HepG2 (cell line): Measurements from ENCODE around the gene WFDC1.

ENCODE experiments used
- BHLHE40 ChIP-seq: IDR thresholded peaks from 2 replicates; pipeline ENCODE4 v1.6.1; 2011; ENCODE audit warnings: low read length, improper control_type of control experiment
- BRCA1 ChIP-seq: sonication (generic); formaldehyde crosslinking; IDR thresholded peaks from 2 replicates; pipeline ENCODE4 v1.4.0; 2020; ENCODE audit warnings: missing genetic modification reagents
- GLI4 ChIP-seq: sonication (generic); formaldehyde crosslinking; IDR thresholded peaks from 2 replicates; pipeline ENCODE4 v1.5.1; 2020; ENCODE audit warnings: missing genetic modification reagents, mild to moderate bottlenecking, moderate library complexity, borderline replicate concordance
- MAZ ChIP-seq, 2 experiments: sonication (generic) in 1 of 2; formaldehyde crosslinking in 1 of 2; IDR thresholded peaks; 2 replicates each; pipeline versions ENCODE4 v1.5.0 to v1.6.1; 2012 to 2020; ENCODE audit warnings: low read depth in 2 of 2, mild to moderate bottlenecking in 2 of 2, borderline replicate concordance in 1 of 2, improper control_type of control experiment in 1 of 2, low read length in 1 of 2, missing genetic modification reagents in 1 of 2, moderate library complexity in 1 of 2
- NFYB ChIP-seq: sonication (generic); formaldehyde crosslinking; IDR thresholded peaks from 2 replicates; pipeline ENCODE4 v1.4.0; 2020; ENCODE audit warnings: missing genetic modification reagents
- PTBP1 ChIP-seq: fragments of 200-400 bp; formaldehyde crosslinking; IDR thresholded peaks from 2 replicates; pipeline ENCODE4 v1.6.1; 2018; ENCODE audit warnings: low read length, low read depth; ENCODE audit not compliant: poor library complexity, severe bottlenecking
- SP2 ChIP-seq: sonication (generic); formaldehyde crosslinking; IDR thresholded peaks from 2 replicates; pipeline ENCODE4 v1.5.1; 2020; ENCODE audit warnings: mild to moderate bottlenecking, missing genetic modification reagents
- TAF1 ChIP-seq: sonication (generic); formaldehyde crosslinking; IDR thresholded peaks from 2 replicates; pipeline ENCODE4 v1.4.0; 2020; ENCODE audit warnings: missing genetic modification reagents
- ZNF333 ChIP-seq: sonication (generic); formaldehyde crosslinking; IDR thresholded peaks from 2 replicates; pipeline ENCODE4 v1.4.0; 2020; ENCODE audit warnings: mild to moderate bottlenecking, missing genetic modification reagents, borderline replicate concordance
- ZNF619 ChIP-seq: sonication (generic); formaldehyde crosslinking; IDR thresholded peaks from 2 replicates; pipeline ENCODE4 v1.4.0; 2020; ENCODE audit warnings: mild to moderate bottlenecking, missing genetic modification reagents
- ZNF740 ChIP-seq: sonication (generic); formaldehyde crosslinking; IDR thresholded peaks from 2 replicates; pipeline ENCODE4 v1.4.0; 2020; ENCODE audit warnings: missing genetic modification reagents
- TF ChIP-seq, protein P1 (sequence below): sonication (generic); formaldehyde crosslinking; IDR thresholded peaks from 2 replicates; pipeline ENCODE4 v1.5.0; 2020; ENCODE audit warnings: mild to moderate bottlenecking, missing genetic modification reagents, moderate library complexity
- TF ChIP-seq, protein P2 (sequence below): sonication (generic); formaldehyde crosslinking; IDR thresholded peaks from 2 replicates; pipeline ENCODE4 v1.4.0; 2020; ENCODE audit warnings: low read depth, missing genetic modification reagents

DNA sequence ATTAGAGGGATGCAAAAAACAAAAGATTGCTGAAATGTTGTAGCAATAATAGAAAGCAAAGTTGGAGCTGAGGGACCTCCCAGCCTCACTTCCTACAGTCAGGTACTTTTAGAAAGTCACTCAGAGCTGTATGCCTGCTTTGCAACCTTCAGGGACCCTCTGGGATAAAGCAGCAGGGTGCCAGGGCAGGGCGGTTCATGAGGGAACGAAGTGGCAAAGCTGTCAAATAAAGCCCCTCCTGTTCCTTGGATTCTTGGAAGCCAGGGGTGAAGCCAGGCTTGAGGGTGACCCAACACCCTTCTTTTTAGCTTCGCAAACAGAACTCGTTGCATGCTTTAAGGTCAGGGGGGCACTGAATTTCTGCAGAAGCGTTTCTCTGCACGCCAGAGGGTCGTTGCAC lies 74.4 kb downstream of the WFDC1 start:
- TF ChIP-seq GLI4 (CRISPR knock-in tag) (no peak), BRCA1 (CRISPR knock-in tag) (no peak), PTBP1 (no peak), ZNF333 (no peak), TAF1 (CRISPR knock-in tag) (no peak), ZNF619 (CRISPR knock-in tag) (no peak), MAZ (IDR thresholded peaks at IDR 0.05; ENCODE audit: borderline replicate concordance, low read depth, low read length) (no peak), MAZ (CRISPR knock-in tag; IDR thresholded peaks at IDR 0.05; ENCODE audit: low read depth) (no peak), BHLHE40 (no peak), ZNF740 (no peak), NFYB (CRISPR knock-in tag) (no peak), SP2 (CRISPR knock-in tag) (no peak)
- TF ChIP-seq, protein P1, sequence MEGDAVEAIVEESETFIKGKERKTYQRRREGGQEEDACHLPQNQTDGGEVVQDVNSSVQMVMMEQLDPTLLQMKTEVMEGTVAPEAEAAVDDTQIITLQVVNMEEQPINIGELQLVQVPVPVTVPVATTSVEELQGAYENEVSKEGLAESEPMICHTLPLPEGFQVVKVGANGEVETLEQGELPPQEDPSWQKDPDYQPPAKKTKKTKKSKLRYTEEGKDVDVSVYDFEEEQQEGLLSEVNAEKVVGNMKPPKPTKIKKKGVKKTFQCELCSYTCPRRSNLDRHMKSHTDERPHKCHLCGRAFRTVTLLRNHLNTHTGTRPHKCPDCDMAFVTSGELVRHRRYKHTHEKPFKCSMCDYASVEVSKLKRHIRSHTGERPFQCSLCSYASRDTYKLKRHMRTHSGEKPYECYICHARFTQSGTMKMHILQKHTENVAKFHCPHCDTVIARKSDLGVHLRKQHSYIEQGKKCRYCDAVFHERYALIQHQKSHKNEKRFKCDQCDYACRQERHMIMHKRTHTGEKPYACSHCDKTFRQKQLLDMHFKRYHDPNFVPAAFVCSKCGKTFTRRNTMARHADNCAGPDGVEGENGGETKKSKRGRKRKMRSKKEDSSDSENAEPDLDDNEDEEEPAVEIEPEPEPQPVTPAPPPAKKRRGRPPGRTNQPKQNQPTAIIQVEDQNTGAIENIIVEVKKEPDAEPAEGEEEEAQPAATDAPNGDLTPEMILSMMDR (CRISPR knock-in tag): no peak
- TF ChIP-seq, protein P2, sequence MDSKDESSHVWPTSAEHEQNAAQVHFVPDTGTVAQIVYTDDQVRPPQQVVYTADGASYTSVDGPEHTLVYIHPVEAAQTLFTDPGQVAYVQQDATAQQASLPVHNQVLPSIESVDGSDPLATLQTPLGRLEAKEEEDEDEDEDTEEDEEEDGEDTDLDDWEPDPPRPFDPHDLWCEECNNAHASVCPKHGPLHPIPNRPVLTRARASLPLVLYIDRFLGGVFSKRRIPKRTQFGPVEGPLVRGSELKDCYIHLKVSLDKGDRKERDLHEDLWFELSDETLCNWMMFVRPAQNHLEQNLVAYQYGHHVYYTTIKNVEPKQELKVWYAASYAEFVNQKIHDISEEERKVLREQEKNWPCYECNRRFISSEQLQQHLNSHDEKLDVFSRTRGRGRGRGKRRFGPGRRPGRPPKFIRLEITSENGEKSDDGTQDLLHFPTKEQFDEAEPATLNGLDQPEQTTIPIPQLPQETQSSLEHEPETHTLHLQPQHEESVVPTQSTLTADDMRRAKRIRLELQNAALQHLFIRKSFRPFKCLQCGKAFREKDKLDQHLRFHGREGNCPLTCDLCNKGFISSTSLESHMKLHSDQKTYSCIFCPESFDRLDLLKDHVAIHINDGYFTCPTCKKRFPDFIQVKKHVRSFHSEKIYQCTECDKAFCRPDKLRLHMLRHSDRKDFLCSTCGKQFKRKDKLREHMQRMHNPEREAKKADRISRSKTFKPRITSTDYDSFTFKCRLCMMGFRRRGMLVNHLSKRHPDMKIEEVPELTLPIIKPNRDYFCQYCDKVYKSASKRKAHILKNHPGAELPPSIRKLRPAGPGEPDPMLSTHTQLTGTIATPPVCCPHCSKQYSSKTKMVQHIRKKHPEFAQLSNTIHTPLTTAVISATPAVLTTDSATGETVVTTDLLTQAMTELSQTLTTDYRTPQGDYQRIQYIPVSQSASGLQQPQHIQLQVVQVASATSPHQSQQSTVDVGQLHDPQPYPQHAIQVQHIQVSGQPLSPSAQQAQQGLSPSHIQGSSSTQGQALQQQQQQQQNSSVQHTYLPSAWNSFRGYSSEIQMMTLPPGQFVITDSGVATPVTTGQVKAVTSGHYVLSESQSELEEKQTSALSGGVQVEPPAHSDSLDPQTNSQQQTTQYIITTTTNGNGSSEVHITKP: no peak
